ENCODE data around the gene PDE7B. TPM values are rescaled to one million over a fixed set of nuclear protein-coding genes. Genes with fewer than 3 reads are reported as not detected.

The PDE7B gene
- total and polyA plus RNA-seq, 2 of the 13 experiments (the other 11 are each of a cell fraction or from before 2014, with no cell fraction given): not detected

- Histone ChIP-seq H3K9ac (ENCODE audit: insufficient read depth, low read depth, low read length) (no peak overlapping the region), H3K79me2 (ENCODE audit: insufficient read depth, low read length) (no peaks in the 10 kb centered on the region), H3K4me2 (ENCODE audit: low read depth, low read length) (no peak overlapping the region), H3K36me3 (replicated peaks in 1 of 2; ENCODE audit: control insufficient read depth in 1 of 2, insufficient read depth in 2 of 2, low read length in 2 of 2) (no peaks in the 10 kb centered on the region), H3K4me1 (ENCODE audit: insufficient read depth, low read length) (no peaks in the 10 kb centered on the region), H3K27me3 (ENCODE audit: control insufficient read depth in 1 of 2, insufficient read depth in 2 of 2, low read length in 2 of 2) (no peaks in the 10 kb centered on the region; a peak in 1 of 5 replicates), H3K9me3 (ENCODE audit: low read length) (no peaks in the 10 kb centered on the region), H4K20me1 (ENCODE audit: insufficient read depth, low read length) (no peaks in the 10 kb centered on the region), H3K4me3 (replicated peaks in 1 of 3; ENCODE audit: insufficient read depth in 1 of 3, low read depth in 2 of 3, low read length in 3 of 3) (no peak overlapping the region), H3K27ac (ENCODE audit: extremely low read length, insufficient read depth, low read length) (no peak overlapping the region), H2AFZ (ENCODE audit: low read length) (no peak overlapping the region)
- WGBS (ENCODE audit: low lambda C conversion rate): 5% methylated on average over 3 of the region's 3 CpGs
- DNase-seq (ENCODE audit: low spot score): no peak
- in situ Hi-C loops (cut with HindIII; ENCODE audit: extremely low pct_ligation_motif_present, low pct_unique_long_range_greater_than_20kb): no loop called here
- FAIRE-seq: no peak
- intact Hi-C loops (cut with micrococcal nuclease; ENCODE audit: unreplicated experiment): no loop called here
- CTCF ChIA-PET (ENCODE audit: low intra/inter-chr PET ratio, low total read pairs): no interaction called here
- POLR2A ChIA-PET: no interaction called here
- TF ChIP-seq RORA (CRISPR knock-in tag; IDR thresholded peaks at IDR 0.05): no peak
- TF ChIP-seq MAFK (conservative IDR thresholded peaks at IDR 0.05 in 1 of 2, IDR thresholded peaks at IDR 0.05 in 1 of 2; ENCODE audit: low read length in 2 of 2): peak; percentile 75 to 90
- TF ChIP-seq MAFF (IDR thresholded peaks at IDR 0.05; ENCODE audit: low read depth, low read length): peak; percentile 85
- TF ChIP-seq SNRNP70 (IDR thresholded peaks at IDR 0.05; ENCODE audit: low read depth, low read length): no peak
- BruUV-seq (replicated peaks): no TSS peak
- ATAC-seq: no peak
Measured at GRCh38 chr6:135987226-135987625, 135.7 kb downstream of the PDE7B start.

GRCh38 chr6:135990439-135990838 is 138.9 kb downstream of the PDE7B start:
- DNase-seq (ENCODE audit: low spot score) (no peak), FAIRE-seq (no peak), ATAC-seq (no peak)
- intact Hi-C loops (cut with micrococcal nuclease; ENCODE audit: unreplicated experiment) (no loop called here), in situ Hi-C loops (cut with HindIII; ENCODE audit: extremely low pct_ligation_motif_present, low pct_unique_long_range_greater_than_20kb) (no loop called here)
- WGBS (ENCODE audit: low lambda C conversion rate): 27% methylated on average over 4 of the region's 4 CpGs
- ChIA-PET POLR2A (no interaction called here), CTCF (ENCODE audit: low intra/inter-chr PET ratio, low total read pairs) (no interaction called here)
- Histone ChIP-seq H3K4me3 (replicated peaks in 1 of 3; ENCODE audit: insufficient read depth in 1 of 3, low read depth in 2 of 3, low read length in 3 of 3) (no peak overlapping the region), H3K27me3 (ENCODE audit: control insufficient read depth in 1 of 2, insufficient read depth in 2 of 2, low read length in 2 of 2) (no peaks in the 10 kb centered on the region; a peak in 1 of 5 replicates), H3K79me2 (ENCODE audit: insufficient read depth, low read length) (no peaks in the 10 kb centered on the region), H3K27ac (ENCODE audit: extremely low read length, insufficient read depth, low read length) (no peak overlapping the region), H4K20me1 (ENCODE audit: insufficient read depth, low read length) (no peaks in the 10 kb centered on the region), H3K9ac (ENCODE audit: insufficient read depth, low read depth, low read length) (no peak overlapping the region), H3K4me2 (ENCODE audit: low read depth, low read length) (no peak overlapping the region), H3K36me3 (replicated peaks in 1 of 2; ENCODE audit: control insufficient read depth in 1 of 2, insufficient read depth in 2 of 2, low read length in 2 of 2) (no peaks in the 10 kb centered on the region), H2AFZ (ENCODE audit: low read length) (no peak overlapping the region), H3K4me1 (ENCODE audit: insufficient read depth, low read length) (no peaks in the 10 kb centered on the region), H3K9me3 (ENCODE audit: low read length) (no peaks in the 10 kb centered on the region)
- BruUV-seq (replicated peaks): no TSS peak
- peak; percentile 38; the same call in 1 of the 2 replicates for TF ChIP-seq ATF7 (IDR thresholded peaks at IDR 0.05)
- TF ChIP-seq ATF7 (CRISPR knock-in tag; IDR thresholded peaks at IDR 0.05): no peak
- TF ChIP-seq CEBPB (IDR thresholded peaks at IDR 0.05; ENCODE audit: borderline replicate concordance, low read depth, low read length): peak; percentile 76
- TF ChIP-seq REST (IDR thresholded peaks at IDR 0.05; ENCODE audit: borderline replicate concordance in 1 of 2, low read depth in 1 of 2, low read length in 2 of 2): no peak
- TF ChIP-seq CREB1 (IDR thresholded peaks at IDR 0.05): peak; percentile 31; the same call in 1 of the 2 replicates
- no peak for TF ChIP-seq CREB1 (CRISPR knock-in tag; IDR thresholded peaks at IDR 0.05)
